GM12878 (cell line): Measurements from ENCODE around the gene KIF20B. TPM values are rescaled to one million over a fixed set of nuclear protein-coding genes. Genes with fewer than 3 reads are reported as not detected.

Source experiments
- BCL11A ChIP-seq: IDR thresholded peaks from 2 replicates; pipeline ENCODE4 v1.6.1; 2011; ENCODE audit warnings: low read depth, low read length
- BHLHE40 ChIP-seq, 2 experiments: fragments of 450-650 bp in 1 of 2; IDR thresholded peaks; 2 replicates each; pipeline ENCODE4 v1.6.1; 2011 to 2017; ENCODE audit warnings: low read depth in 2 of 2, borderline replicate concordance in 1 of 2, improper control_type of control experiment in 1 of 2, low read length in 1 of 2, mild to moderate bottlenecking in 1 of 2
- CBFB ChIP-seq: IDR thresholded peaks from 2 replicates; pipeline ENCODE4 v1.6.1; 2016; ENCODE audit warnings: antibody characterized with exemption, low read depth
- CREB1 ChIP-seq: IDR thresholded peaks from 2 replicates; pipeline ENCODE4 v1.6.1; 2012; ENCODE audit warnings: low read depth, mild to moderate bottlenecking, inconsistent platforms
- CUX1 ChIP-seq: IDR thresholded peaks from 2 replicates; pipeline ENCODE4 v1.6.1; 2012; ENCODE audit warnings: improper control_type of control experiment, low read depth, low read length; ENCODE audit not compliant: insufficient replicate concordance
- EP300 ChIP-seq, 2 experiments: fragments of 150-350 bp in 1 of 2; IDR thresholded peaks; 2 replicates each; pipeline ENCODE4 v1.6.1; 2011 to 2012; ENCODE audit warnings: low read depth in 2 of 2, low read length in 2 of 2, borderline replicate concordance in 1 of 2, improper control_type of control experiment in 1 of 2, inconsistent platforms in 1 of 2; ENCODE audit not compliant: control insufficient read depth in 1 of 2
- GABPA ChIP-seq: IDR thresholded peaks from 2 replicates; pipeline ENCODE4 v1.6.1; 2014; ENCODE audit warnings: antibody characterized with exemption, low read depth, mild to moderate bottlenecking, inconsistent platforms
- KDM1A ChIP-seq: fragments of 200-600 bp; sonication (generic); IDR thresholded peaks from 2 replicates; pipeline ENCODE4 v1.6.1; 2016; ENCODE audit warnings: borderline replicate concordance
- MEF2B ChIP-seq: fragments of 450-650 bp; IDR thresholded peaks from 2 replicates; pipeline ENCODE4 v1.6.1; 2018; ENCODE audit warnings: mild to moderate bottlenecking, moderate library complexity; ENCODE audit not compliant: partially characterized antibody, poor library complexity, severe bottlenecking
- MTA2 ChIP-seq: fragments of 450-650 bp; IDR thresholded peaks from 2 replicates; pipeline ENCODE4 v1.6.1; 2016; ENCODE audit warnings: low read depth, mild to moderate bottlenecking, moderate library complexity
- NFYB ChIP-seq: IDR thresholded peaks from 2 replicates; pipeline ENCODE4 v1.6.1; 2011; ENCODE audit warnings: low read depth, mild to moderate bottlenecking, low read length, improper control_type of control experiment, moderate library complexity; ENCODE audit not compliant: insufficient read depth
- SMARCA5 ChIP-seq: fragments of 450-650 bp; IDR thresholded peaks from 2 replicates; pipeline ENCODE4 v1.6.1; 2017; ENCODE audit warnings: mild to moderate bottlenecking
- TBL1XR1 ChIP-seq: IDR thresholded peaks from 2 replicates; pipeline ENCODE4 v1.6.1; 2012; ENCODE audit warnings: low read depth, low read length, improper control_type of control experiment
- TCF3 ChIP-seq: IDR thresholded peaks from 2 replicates; pipeline ENCODE4 v1.6.1; 2012; ENCODE audit warnings: low read depth, mild to moderate bottlenecking, low read length, borderline replicate concordance; ENCODE audit not compliant: insufficient read depth
- ZBED1 ChIP-seq: IDR thresholded peaks from 2 replicates; pipeline ENCODE4 v1.6.1; 2016; ENCODE audit warnings: borderline replicate concordance
- ZNF384 ChIP-seq: IDR thresholded peaks from 2 replicates; pipeline ENCODE4 v1.6.1; 2012; ENCODE audit warnings: low read depth, mild to moderate bottlenecking, low read length, improper control_type of control experiment, borderline replicate concordance
- polyA plus RNA-seq, 11 experiments: library from polyadenylated mRNA; depleted of rRNA in 4 of 11; unstranded in 6 of 11; stranded (reverse) in 5 of 11; fragments of >200 nt; fragmentation: Nextera tagmentation in 4 of 11; fragmentation: Illumina TruSeq in 1 of 11; extraction: Ambion mirVana in 4 of 11; extraction: Trizol in 1 of 11; gene quantifications; 1 replicate in 1 of 11; 2 replicates in 10 of 11; pipeline versions ENCODE4 v1.2.1 to v1.2.3, GENCODE V29; 2011 to 2016; ENCODE audit warnings: inconsistent platforms in 2 of 11, missing spikeins in 2 of 11, low read depth in 1 of 11
- total RNA-seq, 4 experiments: library from RNA; depleted of rRNA in 3 of 4; stranded (reverse); fragments of >200 nt in 3 of 4; fragmentation: Illumina TruSeq in 1 of 4; extraction: Trizol in 1 of 4; gene quantifications; 2 replicates each; pipeline versions ENCODE4 v1.2.1 to v1.2.3, GENCODE V29; 2013 to 2021
- TF ChIP-seq, protein P1 (sequence below): fragments of 450-650 bp; IDR thresholded peaks from 2 replicates; pipeline ENCODE4 v1.6.1; 2017; ENCODE audit warnings: mild to moderate bottlenecking, moderate library complexity
- TF ChIP-seq, protein P2 (sequence below): IDR thresholded peaks from 2 replicates; pipeline ENCODE4 v1.6.1; 2012; ENCODE audit warnings: low read length, inconsistent platforms

Gene KIF20B
- total and polyA plus RNA-seq, 10 of the 15 experiments (the other 5 are each of a cell fraction or from before 2014, with no cell fraction given): 15.6 to 67.7 (median 44.3) TPM

DNA sequence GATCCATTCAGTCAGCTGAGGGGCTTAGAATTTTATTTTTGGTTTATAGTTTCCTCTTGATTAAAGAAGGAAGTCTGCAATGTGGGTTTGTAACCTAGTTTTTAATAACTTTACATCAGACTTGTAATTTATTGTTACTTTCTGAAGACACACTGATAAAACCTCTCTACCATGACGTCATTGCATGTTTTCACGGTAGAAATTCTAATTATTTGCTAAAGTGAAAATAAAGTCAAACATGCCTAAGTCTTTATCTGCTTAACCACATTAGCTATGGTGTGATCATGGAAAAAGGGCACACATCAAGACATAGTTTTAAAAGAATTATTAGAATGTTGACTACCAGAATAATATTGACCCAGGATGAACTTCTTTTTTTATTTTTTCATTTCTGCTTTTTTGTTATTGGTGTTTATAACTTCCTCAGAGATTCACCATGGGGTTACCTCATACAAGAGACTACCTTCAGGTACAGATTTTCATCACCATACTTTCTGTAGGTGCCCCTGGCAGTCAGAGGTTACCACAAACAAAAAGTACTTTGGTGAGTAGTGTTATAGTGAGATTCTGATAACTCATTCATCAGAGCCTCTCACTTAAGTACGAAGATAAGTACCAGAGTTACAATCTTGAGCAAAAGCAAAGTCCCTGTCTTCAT is 49.3 kb upstream of the KIF20B start (continued):
- TF ChIP-seq, protein P1, sequence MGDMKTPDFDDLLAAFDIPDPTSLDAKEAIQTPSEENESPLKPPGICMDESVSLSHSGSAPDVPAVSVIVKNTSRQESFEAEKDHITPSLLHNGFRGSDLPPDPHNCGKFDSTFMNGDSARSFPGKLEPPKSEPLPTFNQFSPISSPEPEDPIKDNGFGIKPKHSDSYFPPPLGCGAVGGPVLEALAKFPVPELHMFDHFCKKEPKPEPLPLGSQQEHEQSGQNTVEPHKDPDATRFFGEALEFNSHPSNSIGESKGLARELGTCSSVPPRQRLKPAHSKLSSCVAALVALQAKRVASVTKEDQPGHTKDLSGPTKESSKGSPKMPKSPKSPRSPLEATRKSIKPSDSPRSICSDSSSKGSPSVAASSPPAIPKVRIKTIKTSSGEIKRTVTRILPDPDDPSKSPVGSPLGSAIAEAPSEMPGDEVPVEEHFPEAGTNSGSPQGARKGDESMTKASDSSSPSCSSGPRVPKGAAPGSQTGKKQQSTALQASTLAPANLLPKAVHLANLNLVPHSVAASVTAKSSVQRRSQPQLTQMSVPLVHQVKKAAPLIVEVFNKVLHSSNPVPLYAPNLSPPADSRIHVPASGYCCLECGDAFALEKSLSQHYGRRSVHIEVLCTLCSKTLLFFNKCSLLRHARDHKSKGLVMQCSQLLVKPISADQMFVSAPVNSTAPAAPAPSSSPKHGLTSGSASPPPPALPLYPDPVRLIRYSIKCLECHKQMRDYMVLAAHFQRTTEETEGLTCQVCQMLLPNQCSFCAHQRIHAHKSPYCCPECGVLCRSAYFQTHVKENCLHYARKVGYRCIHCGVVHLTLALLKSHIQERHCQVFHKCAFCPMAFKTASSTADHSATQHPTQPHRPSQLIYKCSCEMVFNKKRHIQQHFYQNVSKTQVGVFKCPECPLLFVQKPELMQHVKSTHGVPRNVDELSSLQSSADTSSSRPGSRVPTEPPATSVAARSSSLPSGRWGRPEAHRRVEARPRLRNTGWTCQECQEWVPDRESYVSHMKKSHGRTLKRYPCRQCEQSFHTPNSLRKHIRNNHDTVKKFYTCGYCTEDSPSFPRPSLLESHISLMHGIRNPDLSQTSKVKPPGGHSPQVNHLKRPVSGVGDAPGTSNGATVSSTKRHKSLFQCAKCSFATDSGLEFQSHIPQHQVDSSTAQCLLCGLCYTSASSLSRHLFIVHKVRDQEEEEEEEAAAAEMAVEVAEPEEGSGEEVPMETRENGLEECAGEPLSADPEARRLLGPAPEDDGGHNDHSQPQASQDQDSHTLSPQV: no peak
- no peak for TF ChIP-seq KDM1A
- TF ChIP-seq MEF2B: no peak
- TF ChIP-seq CBFB: 0 out of 2 replicates have a peak, but pooled peaks have one; percentile 16
- TF ChIP-seq CREB1: peak; percentile 55; the same call in 1 of the 2 replicates
- 0 out of 4 replicates have a peak, but pooled peaks of 1 of the 2 experiments have one; percentile 23 for TF ChIP-seq BHLHE40 (IDR thresholded peaks at IDR 0.05; ENCODE audit: borderline replicate concordance in 1 of 2, low read depth in 2 of 2, low read length in 1 of 2)
- peak; percentile 52 for TF ChIP-seq CUX1
- TF ChIP-seq TBL1XR1: 0 out of 2 replicates have a peak, but pooled peaks have one; percentile 43
- peak; percentile 24; the same call in 1 of the 2 replicates for TF ChIP-seq GABPA
- 0 out of 2 replicates have a peak, but pooled peaks have one; percentile 8 for TF ChIP-seq NFYB
- peak; percentile 59; the same call in 1 of the 2 replicates for TF ChIP-seq ZBED1
- TF ChIP-seq ZNF384: peak; percentile 56; the same call in 1 of the 2 replicates
- 0 out of 2 replicates have a peak, but pooled peaks have one; percentile 38 for TF ChIP-seq MTA2
- peak in 1 of 2 experiments; percentile 65; a peak in 2 of 4 replicates for TF ChIP-seq EP300 (IDR thresholded peaks at IDR 0.05; ENCODE audit: borderline replicate concordance in 1 of 2, control insufficient read depth in 1 of 2, low read depth in 2 of 2, low read length in 2 of 2)
- TF ChIP-seq BCL11A: 0 out of 2 replicates have a peak, but pooled peaks have one; percentile 30
- peak; percentile 13; the same call in 1 of the 2 replicates for TF ChIP-seq SMARCA5
- no peak for TF ChIP-seq TCF3
- TF ChIP-seq, protein P2, sequence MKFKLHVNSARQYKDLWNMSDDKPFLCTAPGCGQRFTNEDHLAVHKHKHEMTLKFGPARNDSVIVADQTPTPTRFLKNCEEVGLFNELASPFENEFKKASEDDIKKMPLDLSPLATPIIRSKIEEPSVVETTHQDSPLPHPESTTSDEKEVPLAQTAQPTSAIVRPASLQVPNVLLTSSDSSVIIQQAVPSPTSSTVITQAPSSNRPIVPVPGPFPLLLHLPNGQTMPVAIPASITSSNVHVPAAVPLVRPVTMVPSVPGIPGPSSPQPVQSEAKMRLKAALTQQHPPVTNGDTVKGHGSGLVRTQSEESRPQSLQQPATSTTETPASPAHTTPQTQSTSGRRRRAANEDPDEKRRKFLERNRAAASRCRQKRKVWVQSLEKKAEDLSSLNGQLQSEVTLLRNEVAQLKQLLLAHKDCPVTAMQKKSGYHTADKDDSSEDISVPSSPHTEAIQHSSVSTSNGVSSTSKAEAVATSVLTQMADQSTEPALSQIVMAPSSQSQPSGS: peak; percentile 85
